Sigmoid colon (tissue), 7 donors: ENCODE measurements around the gene C1orf94. TPM values are rescaled to one million over a fixed set of nuclear protein-coding genes. Genes with fewer than 3 reads are reported as not detected.

Experiments used
- DNase-seq: peaks from one replicate; pipeline ENCODE4 v3.0.0-alpha.2; 2019
- H3K27ac ChIP-seq, 4 donors: fragments of 200-600 bp; sonication (generic); one replicate each; pipeline ENCODE4 v1.5.1; 2016 to 2019; ENCODE audit warnings: mild to moderate bottlenecking in 1 of 4
- H3K27me3 ChIP-seq, 3 donors: fragments of 200-600 bp; sonication (generic); one replicate each; pipeline ENCODE4 v1.5.1; 2019; ENCODE audit warnings: mild to moderate bottlenecking in 1 of 3
- H3K36me3 ChIP-seq, 4 donors: fragments of 200-600 bp; sonication (generic); one replicate each; pipeline ENCODE4 v1.5.1; 2016 to 2019
- H3K4me1 ChIP-seq, 4 donors: fragments of 200-600 bp; sonication (generic); one replicate each; pipeline ENCODE4 v1.5.1; 2017 to 2019
- H3K4me3 ChIP-seq, 4 donors: fragments of 200-600 bp; sonication (generic); one replicate each; pipeline ENCODE4 v1.5.1; 2017 to 2019; ENCODE audit warnings: mild to moderate bottlenecking in 2 of 4, moderate library complexity in 1 of 4
- H3K9me3 ChIP-seq, 4 donors: fragments of 200-600 bp in 3 of 4; sonication (generic) in 3 of 4; one replicate each; pipeline versions ENCODE4 v1.5.1 to v1.6.1; 2013 to 2019
- EP300 ChIP-seq, 4 donors: sonication (generic); formaldehyde crosslinking; IDR thresholded peaks; one replicate each; pipeline ENCODE4 v1.6.1; 2017; ENCODE audit warnings: antibody characterized with exemption in 4 of 4
- POLR2A ChIP-seq, 2 donors: fragments of 450-650 bp; IDR thresholded peaks; one replicate each; pipeline ENCODE4 v1.6.1; 2016; ENCODE audit warnings: antibody characterized with exemption in 2 of 2, mild to moderate bottlenecking in 2 of 2, moderate library complexity in 2 of 2
- POLR2AphosphoS5 ChIP-seq, 4 donors: sonication (generic); formaldehyde crosslinking; IDR thresholded peaks; one replicate each; pipeline ENCODE4 v1.6.1; 2017; ENCODE audit warnings: antibody characterized with exemption in 4 of 4
- WGBS, 2 donors: extraction: QIAGEN DNeasy Blood & Tissue Kit; methylation state at CpG; one replicate each; pipeline ENCODE4 v1.1.7; 2013; 5-methylcytosine and 5-hydroxymethylcytosine counted together
- intact Hi-C: fragments of 100-400 bp; cut with DNase I; formaldehyde crosslinking; loops from one replicate; pipeline ENCODE4 v1.15.1; 2023
- polyA plus RNA-seq, 3 donors: library from polyadenylated mRNA; stranded (reverse); fragments of 200-250 nt; gene quantifications; one replicate each; pipeline ENCODE4 v1.2.3, GENCODE V29; 2013
- total RNA-seq, 4 donors: library from RNA; depleted of rRNA; stranded (reverse); fragments of >200 nt; gene quantifications; one replicate each; pipeline ENCODE4 v1.1.0, GENCODE V29; 2016
- TF ChIP-seq, protein P1 (sequence below), 4 experiments: fragments of 450-650 bp in 3 of 4; fragments of 200-600 bp in 1 of 4; IDR thresholded peaks; one replicate each; pipeline ENCODE4 v1.5.1; 2016 to 2019; ENCODE audit warnings: antibody characterized with exemption in 4 of 4, mild to moderate bottlenecking in 3 of 4, moderate library complexity in 2 of 4
- donor health status: healthy with polysubstance abuse.
- donor health status: Bipolar disorder and iron deficiency.
- donor health status: healthy.

Gene C1orf94
- total and polyA plus RNA-seq, 7 donors: not detected

- no peak overlapping the region for H3K27ac ChIP-seq
- H3K27me3 ChIP-seq: peaks cover 0 to 26% (median 3%) of the 10 kb centered on the region in 3 donors
- WGBS, 2 donors: 29 to 31% methylated on average over 16 of the region's 16 CpGs
- no peak overlapping the region for H3K4me3 ChIP-seq
- no peak for DNase-seq
- no peaks in the 10 kb centered on the region for H3K36me3 ChIP-seq
- intact Hi-C loops: no loop called here
- TF ChIP-seq POLR2AphosphoS5 (IDR thresholded peaks at IDR 0.05): no peak
- H3K9me3 ChIP-seq: no peaks in the 10 kb centered on the region
- H3K4me1 ChIP-seq: no peaks in the 10 kb centered on the region
Measured at GRCh38 chr1:34266127-34266951, 89.6 kb downstream of the C1orf94 start.

GRCh38 chr1:34267326-34267725, 90.6 kb downstream of the C1orf94 start:
- 75 to 87% methylated on average over 5 of the region's 5 CpGs for WGBS, 2 donors
- Histone ChIP-seq H3K4me3 (no peak overlapping the region), H3K4me1 (no peaks in the 10 kb centered on the region), H3K9me3 (no peaks in the 10 kb centered on the region), H3K36me3 (no peaks in the 10 kb centered on the region), H3K27me3 (peaks cover 0 to 34% (median 0%) of the 10 kb centered on the region in 3 donors), H3K27ac (no peak overlapping the region)
- intact Hi-C loops: no loop called here
- DNase-seq: no peak
- TF ChIP-seq POLR2A (IDR thresholded peaks at IDR 0.05): no peak
- TF ChIP-seq POLR2AphosphoS5 (IDR thresholded peaks at IDR 0.05): no peak
- no peak for TF ChIP-seq EP300 (IDR thresholded peaks at IDR 0.05)
- TF ChIP-seq, protein P1, sequence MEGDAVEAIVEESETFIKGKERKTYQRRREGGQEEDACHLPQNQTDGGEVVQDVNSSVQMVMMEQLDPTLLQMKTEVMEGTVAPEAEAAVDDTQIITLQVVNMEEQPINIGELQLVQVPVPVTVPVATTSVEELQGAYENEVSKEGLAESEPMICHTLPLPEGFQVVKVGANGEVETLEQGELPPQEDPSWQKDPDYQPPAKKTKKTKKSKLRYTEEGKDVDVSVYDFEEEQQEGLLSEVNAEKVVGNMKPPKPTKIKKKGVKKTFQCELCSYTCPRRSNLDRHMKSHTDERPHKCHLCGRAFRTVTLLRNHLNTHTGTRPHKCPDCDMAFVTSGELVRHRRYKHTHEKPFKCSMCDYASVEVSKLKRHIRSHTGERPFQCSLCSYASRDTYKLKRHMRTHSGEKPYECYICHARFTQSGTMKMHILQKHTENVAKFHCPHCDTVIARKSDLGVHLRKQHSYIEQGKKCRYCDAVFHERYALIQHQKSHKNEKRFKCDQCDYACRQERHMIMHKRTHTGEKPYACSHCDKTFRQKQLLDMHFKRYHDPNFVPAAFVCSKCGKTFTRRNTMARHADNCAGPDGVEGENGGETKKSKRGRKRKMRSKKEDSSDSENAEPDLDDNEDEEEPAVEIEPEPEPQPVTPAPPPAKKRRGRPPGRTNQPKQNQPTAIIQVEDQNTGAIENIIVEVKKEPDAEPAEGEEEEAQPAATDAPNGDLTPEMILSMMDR (IDR thresholded peaks at IDR 0.05): no peak

GRCh38 chr1:34268311-34268954, 91.7 kb downstream of the C1orf94 start:
- intact Hi-C loops: no loop called here
- H3K27me3 ChIP-seq: peaks cover 0 to 26% (median 0%) of the 10 kb centered on the region in 3 donors
- TF ChIP-seq POLR2A (IDR thresholded peaks at IDR 0.05): no peak
- no peak for TF ChIP-seq EP300 (IDR thresholded peaks at IDR 0.05)
- TF ChIP-seq, protein P1 (IDR thresholded peaks at IDR 0.05): no peak
- no peak for TF ChIP-seq POLR2AphosphoS5 (IDR thresholded peaks at IDR 0.05)
- H3K4me1 ChIP-seq: no peaks in the 10 kb centered on the region
- no peaks in the 10 kb centered on the region for H3K9me3 ChIP-seq
- no peaks in the 10 kb centered on the region for H3K36me3 ChIP-seq
- no peak overlapping the region for H3K27ac ChIP-seq
- H3K4me3 ChIP-seq: no peak overlapping the region
- DNase-seq: no peak
- 48 to 50% methylated on average over 5 of the region's 5 CpGs for WGBS, 2 donors

Other genes with a start within 250 kb of the C1orf94 start
- under 1 TPM; under 0.01 to 0.83 (median 0.22) TPM for gene CSMD2, start 11.7 kb upstream of the C1orf94 start, total RNA-seq
- gene CSMD2, start 11.7 kb upstream of the C1orf94 start, polyA plus RNA-seq: under 1 TPM; under 0.01 to 0.25 (median under 0.01) TPM